ENCODE results near the gene RCOR2. TPM values are rescaled to one million over a fixed set of nuclear protein-coding genes. Genes with fewer than 3 reads are reported as not detected.

Gene RCOR2
- total and polyA plus RNA-seq, 2 of the 13 experiments (the other 11 are each of a cell fraction or from before 2014, with no cell fraction given) = 8.3 to 8.5 TPM

- TF ChIP-seq TP53 (CRISPR knock-in tag; conservative IDR thresholded peaks at IDR 0.05) (no peak), FOXC1 (CRISPR knock-in tag; IDR thresholded peaks at IDR 0.05; ENCODE audit: borderline replicate concordance) (no peak), HBP1 (CRISPR knock-in tag; IDR thresholded peaks at IDR 0.05; ENCODE audit: low read depth) (no peak), GATAD1 (CRISPR knock-in tag; IDR thresholded peaks at IDR 0.05) (peak; percentile 19; the same call in 1 of the 2 replicates), NR1H2 (CRISPR knock-in tag; IDR thresholded peaks at IDR 0.05; ENCODE audit: borderline replicate concordance, low read depth) (no peak), NFE2 (CRISPR knock-in tag; IDR thresholded peaks at IDR 0.05) (no peak), ZNF484 (CRISPR knock-in tag; IDR thresholded peaks at IDR 0.05; ENCODE audit: borderline replicate concordance, low read depth) (no peak), HDAC6 (IDR thresholded peaks at IDR 0.05; ENCODE audit: low read depth, low read length) (no peak), ZNF331 (CRISPR knock-in tag; IDR thresholded peaks at IDR 0.05) (0 out of 2 replicates have a peak, but pooled peaks have one; percentile 14), CC2D1A (CRISPR knock-in tag; IDR thresholded peaks at IDR 0.05) (no peak), ZNF282 (IDR thresholded peaks at IDR 0.05; ENCODE audit: partially characterized antibody) (no peak), EHMT2 (IDR thresholded peaks at IDR 0.05; ENCODE audit: borderline replicate concordance, low read depth, low read length) (no peak), KDM3A (CRISPR knock-in tag; IDR thresholded peaks at IDR 0.05; ENCODE audit: low read depth) (peak; percentile 64; the same call in 1 of the 2 replicates), ZNF557 (CRISPR knock-in tag; IDR thresholded peaks at IDR 0.05) (no peak), ZNF597 (CRISPR knock-in tag; IDR thresholded peaks at IDR 0.05) (no peak), ZNF574 (CRISPR knock-in tag; IDR thresholded peaks at IDR 0.05) (no peak; the same call in 1 of the 2 replicates), ZNF607 (CRISPR knock-in tag; IDR thresholded peaks at IDR 0.05; ENCODE audit: borderline replicate concordance) (no peak; the same call in 1 of the 2 replicates), FOXA3 (CRISPR knock-in tag; IDR thresholded peaks at IDR 0.05) (0 out of 2 replicates have a peak, but pooled peaks have one; percentile 5), GFI1 (CRISPR knock-in tag; IDR thresholded peaks at IDR 0.05; ENCODE audit: borderline replicate concordance) (no peak), ZZZ3 (CRISPR knock-in tag; IDR thresholded peaks at IDR 0.05; ENCODE audit: borderline replicate concordance) (no peak), ZNF563 (CRISPR knock-in tag; IDR thresholded peaks at IDR 0.05) (peak; percentile 57; the same call in 1 of the 2 replicates), ZNF337 (CRISPR knock-in tag; IDR thresholded peaks at IDR 0.05; ENCODE audit: borderline replicate concordance, low read depth) (no peak), SMAD9 (CRISPR knock-in tag; IDR thresholded peaks at IDR 0.05) (no peak)
Measured at GRCh38 chr11:63915961-63916836, 765 bp downstream of the RCOR2 start (continued).

Data from HepG2 (cell line).